Measurements from ENCODE around the gene NAV2. TPM values are rescaled to one million over a fixed set of nuclear protein-coding genes. Genes with fewer than 3 reads are reported as not detected.

NAV2 gene
- total and polyA plus RNA-seq, 2 donors (not counting 1 experiment from before 2014, with no cell fraction given), result 8.1 to 14.0 TPM

DNA sequence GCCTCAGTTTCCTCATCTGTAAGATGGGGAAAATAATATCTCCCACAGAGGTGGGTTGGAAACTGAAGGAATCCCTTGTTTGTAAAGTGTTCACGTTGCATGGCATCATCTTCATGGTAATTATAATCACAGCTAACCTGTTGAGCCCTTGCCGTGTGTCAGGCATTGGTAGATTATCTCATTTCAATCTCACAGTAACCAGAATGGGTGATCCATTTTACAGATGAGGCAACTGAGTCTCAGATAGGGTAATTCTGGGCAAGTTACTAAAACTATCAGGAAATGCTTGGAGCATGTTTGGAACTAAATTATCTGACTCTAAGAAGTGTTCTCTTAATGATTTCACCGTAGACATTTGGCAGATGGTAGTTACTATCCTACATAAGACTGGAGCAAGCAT lies 109.4 kb downstream of the NAV2 start:
- H4K20me1 ChIP-seq (ENCODE audit: control insufficient read depth, extremely low read depth, insufficient read depth, low read length), result peaks cover 5% of the 10 kb centered on the region
- peaks cover 7% of the 10 kb centered on the region for H3K4me1 ChIP-seq (ENCODE audit: control insufficient read depth, extremely low read depth, insufficient read depth, low read length)
- H3K9me3 ChIP-seq (ENCODE audit: control insufficient read depth, insufficient read depth, low read depth, low read length), result no peaks in the 10 kb centered on the region
- no peak overlapping the region for H3K4me2 ChIP-seq (ENCODE audit: extremely low read depth, insufficient read depth, low read length)
- no peak overlapping the region for H3K27ac ChIP-seq (ENCODE audit: insufficient read depth, low read length)
- H3K4me3 ChIP-seq (replicated peaks in 1 of 4; ENCODE audit: control extremely low read depth in 1 of 4, insufficient read depth in 1 of 4, low read depth in 3 of 4, low read length in 4 of 4), result no peak overlapping the region
- no peak for TF ChIP-seq EZH2 (IDR thresholded peaks at IDR 0.05; ENCODE audit: low read length, missing control alignments)
- TF ChIP-seq, protein P1, sequence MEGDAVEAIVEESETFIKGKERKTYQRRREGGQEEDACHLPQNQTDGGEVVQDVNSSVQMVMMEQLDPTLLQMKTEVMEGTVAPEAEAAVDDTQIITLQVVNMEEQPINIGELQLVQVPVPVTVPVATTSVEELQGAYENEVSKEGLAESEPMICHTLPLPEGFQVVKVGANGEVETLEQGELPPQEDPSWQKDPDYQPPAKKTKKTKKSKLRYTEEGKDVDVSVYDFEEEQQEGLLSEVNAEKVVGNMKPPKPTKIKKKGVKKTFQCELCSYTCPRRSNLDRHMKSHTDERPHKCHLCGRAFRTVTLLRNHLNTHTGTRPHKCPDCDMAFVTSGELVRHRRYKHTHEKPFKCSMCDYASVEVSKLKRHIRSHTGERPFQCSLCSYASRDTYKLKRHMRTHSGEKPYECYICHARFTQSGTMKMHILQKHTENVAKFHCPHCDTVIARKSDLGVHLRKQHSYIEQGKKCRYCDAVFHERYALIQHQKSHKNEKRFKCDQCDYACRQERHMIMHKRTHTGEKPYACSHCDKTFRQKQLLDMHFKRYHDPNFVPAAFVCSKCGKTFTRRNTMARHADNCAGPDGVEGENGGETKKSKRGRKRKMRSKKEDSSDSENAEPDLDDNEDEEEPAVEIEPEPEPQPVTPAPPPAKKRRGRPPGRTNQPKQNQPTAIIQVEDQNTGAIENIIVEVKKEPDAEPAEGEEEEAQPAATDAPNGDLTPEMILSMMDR (conservative IDR thresholded peaks at IDR 0.05 in 1 of 2, IDR thresholded peaks at IDR 0.05 in 1 of 2; ENCODE audit: low read depth in 1 of 2, low read length in 2 of 2), result no peak
- DNase-seq (ENCODE audit: low read depth in 2 of 2), result no peak
- peaks cover 69% of the 10 kb centered on the region for H3K79me2 ChIP-seq (ENCODE audit: control insufficient read depth, insufficient read depth, low read length)
- H3K36me3 ChIP-seq (ENCODE audit: control insufficient read depth, insufficient read depth, low read length), result peaks cover 2% of the 10 kb centered on the region
- no peak overlapping the region for H2AFZ ChIP-seq (ENCODE audit: low read length)
- no peaks in the 10 kb centered on the region for H3K27me3 ChIP-seq (ENCODE audit: control insufficient read depth, insufficient read depth, low read length)
- no peak overlapping the region for H3K9ac ChIP-seq (ENCODE audit: insufficient read depth, low read length)

DNA sequence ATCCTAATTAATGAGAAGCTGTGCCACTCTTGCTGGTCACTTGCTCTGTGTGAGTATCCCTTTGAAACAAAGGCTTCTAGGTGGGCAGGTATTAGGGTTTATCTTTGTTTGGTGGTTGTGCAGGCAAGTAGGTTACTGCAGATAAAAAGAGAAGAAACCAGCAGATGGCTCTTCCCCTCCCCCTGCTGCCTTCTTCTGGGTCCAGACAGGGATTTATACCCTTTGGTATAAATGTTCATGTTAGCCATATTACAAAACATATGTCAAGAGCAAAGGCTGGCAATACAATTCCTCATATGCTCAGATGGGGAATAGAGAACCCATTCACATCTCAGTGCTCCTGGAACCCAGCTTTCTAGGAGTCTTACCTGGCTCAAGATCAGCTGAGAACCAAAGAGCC lies 109.9 kb downstream of the NAV2 start:
- Histone ChIP-seq H3K9me3 (ENCODE audit: control insufficient read depth, insufficient read depth, low read depth, low read length) (no peaks in the 10 kb centered on the region), H3K9ac (ENCODE audit: insufficient read depth, low read length) (no peak overlapping the region), H3K79me2 (ENCODE audit: control insufficient read depth, insufficient read depth, low read length) (peaks cover 70% of the 10 kb centered on the region), H4K20me1 (ENCODE audit: control insufficient read depth, extremely low read depth, insufficient read depth, low read length) (peaks cover 5% of the 10 kb centered on the region), H3K27me3 (ENCODE audit: control insufficient read depth, insufficient read depth, low read length) (no peaks in the 10 kb centered on the region), H3K4me3 (replicated peaks in 1 of 4; ENCODE audit: control extremely low read depth in 1 of 4, insufficient read depth in 1 of 4, low read depth in 3 of 4, low read length in 4 of 4) (no peak overlapping the region), H3K27ac (ENCODE audit: insufficient read depth, low read length) (no peak overlapping the region), H2AFZ (ENCODE audit: low read length) (no peak overlapping the region), H3K36me3 (ENCODE audit: control insufficient read depth, insufficient read depth, low read length) (peaks cover 2% of the 10 kb centered on the region), H3K4me2 (ENCODE audit: extremely low read depth, insufficient read depth, low read length) (no peak overlapping the region), H3K4me1 (ENCODE audit: control insufficient read depth, extremely low read depth, insufficient read depth, low read length) (peaks cover 7% of the 10 kb centered on the region)
- TF ChIP-seq, protein P1 (conservative IDR thresholded peaks at IDR 0.05 in 1 of 2, IDR thresholded peaks at IDR 0.05 in 1 of 2; ENCODE audit: low read depth in 1 of 2, low read length in 2 of 2), result no peak
- no peak for TF ChIP-seq EZH2 (IDR thresholded peaks at IDR 0.05; ENCODE audit: low read length, missing control alignments)
- no peak for DNase-seq (ENCODE audit: low read depth in 2 of 2)

DNA sequence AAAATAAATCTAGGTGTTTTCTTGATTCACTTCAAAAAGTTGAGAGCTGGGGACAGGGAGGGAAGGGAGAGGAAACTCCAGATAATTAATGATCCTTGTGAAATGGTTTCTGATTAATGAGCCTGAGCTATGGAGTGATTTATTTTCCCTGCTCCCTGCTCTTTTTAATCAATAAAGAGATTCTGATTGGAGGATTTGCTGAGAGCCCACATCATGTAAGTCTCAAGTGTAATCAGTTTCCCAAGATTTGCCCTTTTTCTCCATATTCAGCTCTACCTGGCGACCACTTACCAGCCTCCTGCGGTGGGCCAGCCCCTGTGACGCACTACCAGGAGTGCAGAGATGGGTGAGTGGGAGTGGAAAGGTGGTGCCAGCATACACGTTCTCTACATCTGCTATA lies 114.0 kb downstream of the NAV2 start:
- DNase-seq (ENCODE audit: low read depth in 2 of 2), result no peak
- Histone ChIP-seq H3K27me3 (ENCODE audit: control insufficient read depth, insufficient read depth, low read length) (no peaks in the 10 kb centered on the region), H3K27ac (ENCODE audit: insufficient read depth, low read length) (no peak overlapping the region), H2AFZ (ENCODE audit: low read length) (no peak overlapping the region), H3K4me3 (replicated peaks in 1 of 4; ENCODE audit: control extremely low read depth in 1 of 4, insufficient read depth in 1 of 4, low read depth in 3 of 4, low read length in 4 of 4) (no peak overlapping the region), H3K4me2 (ENCODE audit: extremely low read depth, insufficient read depth, low read length) (no peak overlapping the region), H4K20me1 (ENCODE audit: control insufficient read depth, extremely low read depth, insufficient read depth, low read length) (no peaks in the 10 kb centered on the region), H3K36me3 (ENCODE audit: control insufficient read depth, insufficient read depth, low read length) (peaks cover 1% of the 10 kb centered on the region), H3K79me2 (ENCODE audit: control insufficient read depth, insufficient read depth, low read length) (peaks cover 75% of the 10 kb centered on the region), H3K9ac (ENCODE audit: insufficient read depth, low read length) (no peak overlapping the region), H3K9me3 (ENCODE audit: control insufficient read depth, insufficient read depth, low read depth, low read length) (no peaks in the 10 kb centered on the region), H3K4me1 (ENCODE audit: control insufficient read depth, extremely low read depth, insufficient read depth, low read length) (no peaks in the 10 kb centered on the region)
- TF ChIP-seq, protein P1 (conservative IDR thresholded peaks at IDR 0.05 in 1 of 2, IDR thresholded peaks at IDR 0.05 in 1 of 2; ENCODE audit: low read depth in 1 of 2, low read length in 2 of 2), result no peak
- TF ChIP-seq EZH2 (IDR thresholded peaks at IDR 0.05; ENCODE audit: low read length, missing control alignments), result no peak
